Thoracic aorta (tissue), 2 donors: ENCODE results near the gene GEN1. TPM values are rescaled to one million over a fixed set of nuclear protein-coding genes. Genes with fewer than 3 reads are reported as not detected.
A peak's percentile ranks its signal among the peaks of the same experiment; 100 is the strongest.

Source experiments
- ATAC-seq: fragments of 150-250 bp; one replicate; pipeline ENCODE4 v1.8.0; 2017; ENCODE audit warnings: low read depth; ENCODE audit not compliant: insufficient number of reproducible peaks, low FRiP score
- DNase-seq: peaks from one replicate; pipeline ENCODE4 v3.0.0-alpha.2; 2020; ENCODE audit warnings: low spot score
- H3K27ac ChIP-seq, 2 donors: fragments of 200-600 bp; sonication (generic); 1 replicate in 1 of 2; 2 replicates in 1 of 2; pipeline ENCODE4 v1.5.1; 2016; ENCODE audit warnings: mild to moderate bottlenecking in 2 of 2, moderate library complexity in 2 of 2
- H3K27me3 ChIP-seq: fragments of 200-600 bp; sonication (generic); replicated peaks from 2 replicates; pipeline ENCODE4 v1.6.0; 2016; ENCODE audit warnings: mild to moderate bottlenecking; ENCODE audit not compliant: insufficient read depth
- H3K36me3 ChIP-seq: fragments of 200-600 bp; sonication (generic); one replicate; pipeline ENCODE4 v1.5.1; 2016
- H3K4me1 ChIP-seq, 2 donors: fragments of 200-600 bp; sonication (generic); 1 replicate in 1 of 2; 2 replicates in 1 of 2; pipeline versions ENCODE4 v1.5.1 to v1.6.0; 2016; ENCODE audit warnings: low read depth in 2 of 2, mild to moderate bottlenecking in 1 of 2; ENCODE audit not compliant: control insufficient read depth in 1 of 2
- H3K4me3 ChIP-seq: fragments of 200-600 bp; sonication (generic); 2 replicates; pipeline ENCODE4 v1.5.1; 2016; ENCODE audit warnings: mild to moderate bottlenecking
- H3K9me3 ChIP-seq: fragments of 200-600 bp; sonication (generic); 2 replicates; pipeline ENCODE4 v1.5.1; 2016
- CTCF ChIP-seq: fragments of 200-600 bp; sonication (generic); IDR thresholded peaks from one replicate; pipeline ENCODE4 v1.5.1; 2019; ENCODE audit warnings: antibody characterized with exemption
- total RNA-seq, 2 donors: library from RNA; depleted of rRNA; stranded (reverse); fragments of >200 nt; gene quantifications; one replicate each; pipeline versions ENCODE4 v1.1.0 to v1.2.3, GENCODE V29; 2016

The GEN1 gene
- total RNA-seq, 2 donors from 2014 or later, result 3.7 to 4.9 TPM

- peak; percentile 49 for ATAC-seq
- peak; percentile 79 for TF ChIP-seq CTCF
- Histone ChIP-seq H3K4me1 (peaks cover 0 to 7% of the 10 kb centered on the region in 2 donors), H3K36me3 (no peaks in the 10 kb centered on the region), H3K9me3 (no peaks in the 10 kb centered on the region), H3K4me3 (peak overlapping the region; percentile 38), H3K27ac (no peak overlapping the region), H3K27me3 (no peaks in the 10 kb centered on the region)
- DNase-seq, result no peak
These were observed 76.4 kb downstream of the GEN1 start for GRCh38 chr2:17830053-17831034.

GRCh38 chr2:17835516-17835915, 81.6 kb downstream of the GEN1 start:
- Histone ChIP-seq H3K4me3 (no peak overlapping the region), H3K27me3 (no peaks in the 10 kb centered on the region), H3K27ac (no peak overlapping the region), H3K36me3 (no peaks in the 10 kb centered on the region), H3K9me3 (no peaks in the 10 kb centered on the region), H3K4me1 (peaks cover 0 to 5% of the 10 kb centered on the region in 2 donors)
- no peak for DNase-seq
- no peak for TF ChIP-seq CTCF
- no peak for ATAC-seq

Other genes with a start within 250 kb of the GEN1 start
- gene RAD51AP2, start 235.7 kb upstream of the GEN1 start, total RNA-seq, result not detected
- not detected for gene VSNL1, start 213.4 kb upstream of the GEN1 start, total RNA-seq
- gene SMC6, start 328 bp upstream of the GEN1 start, total RNA-seq, result 10 to 100 TPM; 10.4 to 13.4 TPM
- gene MSGN1, start 62.3 kb downstream of the GEN1 start, total RNA-seq, result not detected
- 10 to 100 TPM; 30.3 to 33.6 TPM for gene KCNS3, start 124.5 kb downstream of the GEN1 start, total RNA-seq